Glutamatergic neuron (in vitro differentiated cells): ENCODE data around the gene FGG. TPM values are rescaled to one million over a fixed set of nuclear protein-coding genes. Genes with fewer than 3 reads are reported as not detected.

ENCODE experiments used
- DNase-seq: peaks from one replicate; pipeline ENCODE4 v3.0.0; 2022
- H3K27ac Mint-ChIP-seq: one replicate; pipeline ENCODE4 v1.8.0; 2020; ENCODE audit warnings: mild to moderate bottlenecking, mixed read lengths, inconsistent platforms; ENCODE audit not compliant: unreplicated experiment
- H3K27me3 Mint-ChIP-seq: one replicate; pipeline ENCODE4 v1.8.0; 2020; ENCODE audit warnings: mild to moderate bottlenecking, moderate library complexity, mixed read lengths, inconsistent platforms; ENCODE audit not compliant: unreplicated experiment
- H3K36me3 Mint-ChIP-seq: one replicate; pipeline ENCODE4 v1.8.0; 2020; ENCODE audit warnings: mild to moderate bottlenecking, mixed read lengths, inconsistent platforms; ENCODE audit not compliant: unreplicated experiment
- H3K4me1 Mint-ChIP-seq: one replicate; pipeline ENCODE4 v1.8.0; 2020; ENCODE audit warnings: mild to moderate bottlenecking, low read depth, mixed read lengths, inconsistent platforms; ENCODE audit not compliant: unreplicated experiment
- H3K4me3 Mint-ChIP-seq: one replicate; pipeline ENCODE4 v1.8.0; 2020; ENCODE audit warnings: mild to moderate bottlenecking, mixed read lengths, inconsistent platforms; ENCODE audit not compliant: unreplicated experiment
- H3K9me3 Mint-ChIP-seq: one replicate; pipeline ENCODE4 v1.8.0; 2020; ENCODE audit warnings: mild to moderate bottlenecking, moderate library complexity, mixed read lengths, inconsistent platforms; ENCODE audit not compliant: unreplicated experiment
- CTCF ChIP-seq: fragments of 200-600 bp; sonication (generic); IDR thresholded peaks from one replicate; pipeline ENCODE4 v1.5.0; 2021; ENCODE audit not compliant: partially characterized antibody, unreplicated experiment
- long read RNA-seq: library from polyadenylated mRNA; unstranded; transcript quantifications from one replicate; pipeline ENCODE4 v2.0.0, GENCODE V29; 2020; ENCODE audit not compliant: unreplicated experiment
- total RNA-seq: library from RNA; stranded (reverse); fragmentation: NEBNext Ultra II Directional; extraction: Animal tissue kit (Norgen Biotek cat#: 25700); gene quantifications from one replicate; pipeline ENCODE4 v1.2.1, GENCODE V29; 2021; ENCODE audit not compliant: unreplicated experiment

Gene FGG
- not detected for total RNA-seq
- long read RNA-seq, result 0 reads

- no peak for TF ChIP-seq CTCF
- Mint-ChIP-seq H3K4me3 (no peak within 1 kb of the TSS), H3K27me3 (no peaks in the 10 kb centered on the region), H3K9me3 (no peaks in the 10 kb centered on the region), H3K27ac (no peak within 1 kb of the TSS), H3K36me3 (no peaks in the 10 kb centered on the region), H3K4me1 (no peaks in the 10 kb centered on the region)
- DNase-seq, result no peak
These were observed at the start of gene FGG for GRCh38 chr4:154612472-154613414. Gene FGG, minus strand, starts transcription at chr4:154612656. Its CDS starts 47 bp downstream, at chr4:154612609.

GRCh38 chr4:154660052-154660451 is 47.6 kb upstream of the FGG start:
- Mint-ChIP-seq H3K27me3 (no peaks in the 10 kb centered on the region), H3K4me3 (no peak overlapping the region), H3K27ac (no peak overlapping the region), H3K9me3 (peaks cover 2% of the 10 kb centered on the region), H3K4me1 (no peaks in the 10 kb centered on the region), H3K36me3 (no peaks in the 10 kb centered on the region)
- no peak for DNase-seq
- no peak for TF ChIP-seq CTCF

- Mint-ChIP-seq H3K4me1 (no peaks in the 10 kb centered on the region), H3K9me3 (peaks cover 2% of the 10 kb centered on the region), H3K36me3 (no peaks in the 10 kb centered on the region), H3K27ac (no peak overlapping the region), H3K27me3 (no peaks in the 10 kb centered on the region), H3K4me3 (no peak overlapping the region)
- no peak for TF ChIP-seq CTCF
- DNase-seq, result no peak
These were observed 46.4 kb upstream of the FGG start for GRCh38 chr4:154658680-154659405.

GRCh38 chr4:154643493-154643892 is 31.0 kb upstream of the FGG start:
- no peaks in the 10 kb centered on the region for H3K36me3 Mint-ChIP-seq
- no peak for TF ChIP-seq CTCF

More at GRCh38 chr4:154643493-154643892, 31.0 kb upstream of the FGG start:
- Mint-ChIP-seq H3K4me3 (no peak overlapping the region), H3K9me3 (no peaks in the 10 kb centered on the region), H3K4me1 (no peaks in the 10 kb centered on the region), H3K27ac (no peak overlapping the region), H3K27me3 (no peaks in the 10 kb centered on the region)
- DNase-seq, result no peak
